Cerebellar nuclear complex (tissue), 1 donor: ENCODE measurements around the gene CORO2A.
"Not testable (repeated sequence)": the region's sequence is repeated elsewhere in the genome, so short reads cannot be mapped to it uniquely, and the experiment has no call there.

Experiments used
- DNase-seq, 2 experiments: peaks; one replicate each; lab custom pipeline; 2025; lab: John Stamatoyannopoulos, UW

The CORO2A gene

GRCh38 chr9:98081477-98082219, 110.8 kb downstream of the CORO2A start:
- DNase-seq, result no peak

- DNase-seq, result no peak
Measured at GRCh38 chr9:98080780-98081179, 111.7 kb downstream of the CORO2A start.

GRCh38 chr9:98080326-98080725, 112.1 kb downstream of the CORO2A start:
- DNase-seq, result no peak

GRCh38 chr9:98078895-98079294, 113.5 kb downstream of the CORO2A start:
- no peak for DNase-seq

GRCh38 chr9:98076514-98076890, 115.9 kb downstream of the CORO2A start:
- DNase-seq, result not testable (repeated sequence)

GRCh38 chr9:98075332-98075805, 117.1 kb downstream of the CORO2A start:
- DNase-seq, result no peak

- DNase-seq, result peak in 1 of 2 experiments; percentile 1
Measured at GRCh38 chr9:98074115-98074990, 118.1 kb downstream of the CORO2A start.

GRCh38 chr9:98071737-98072136, 120.7 kb downstream of the CORO2A start:
- DNase-seq, result no peak
